Smooth muscle cell (in vitro differentiated cells): ENCODE data around the gene IARS1. TPM values are rescaled to one million over a fixed set of nuclear protein-coding genes. Genes with fewer than 3 reads are reported as not detected.

Experiments used
- DNase-seq: peaks from one replicate; lab custom pipeline; 2025; ENCODE audit not compliant: unreplicated experiment; lab: John Stamatoyannopoulos, UW
- H2AFZ ChIP-seq: fragments of 200-600 bp; sonication (generic); 2 replicates; pipeline ENCODE4 v1.6.0; 2016; ENCODE audit warnings: antibody characterized with exemption, low read depth, mild to moderate bottlenecking
- H3F3A ChIP-seq: fragments of 200-600 bp; sonication (generic); 2 replicates; pipeline ENCODE4 v1.6.0; 2017; ENCODE audit warnings: antibody characterized with exemption, low read depth
- H3K27ac ChIP-seq: fragments of 200-600 bp; sonication (generic); 2 replicates; pipeline ENCODE4 v1.5.1; 2016; ENCODE audit warnings: low read depth, mild to moderate bottlenecking
- H3K27me3 ChIP-seq: fragments of 200-600 bp; sonication (generic); 2 replicates; pipeline ENCODE4 v1.6.1; 2016; ENCODE audit warnings: low read depth, mild to moderate bottlenecking
- H3K36me3 ChIP-seq: fragments of 200-600 bp; sonication (generic); 2 replicates; pipeline ENCODE4 v1.5.1; 2016; ENCODE audit warnings: low read depth
- H3K4me1 ChIP-seq: fragments of 200-600 bp; sonication (generic); 2 replicates; pipeline ENCODE4 v1.5.1; 2016; ENCODE audit warnings: low read depth
- H3K4me2 ChIP-seq: fragments of 200-600 bp; sonication (generic); 2 replicates; pipeline ENCODE4 v1.6.0; 2016; ENCODE audit warnings: mild to moderate bottlenecking
- H3K4me3 ChIP-seq: fragments of 200-600 bp; sonication (generic); 2 replicates; pipeline ENCODE4 v1.5.1; 2016; ENCODE audit warnings: mild to moderate bottlenecking
- H3K79me2 ChIP-seq: fragments of 200-600 bp; sonication (generic); 2 replicates; pipeline ENCODE4 v1.6.0; 2016; ENCODE audit warnings: low read depth, mild to moderate bottlenecking
- H3K9ac ChIP-seq: fragments of 200-600 bp; sonication (generic); 2 replicates; pipeline ENCODE4 v1.6.0; 2016; ENCODE audit warnings: low read depth
- H3K9me3 ChIP-seq: fragments of 200-600 bp; sonication (generic); replicated peaks from 2 replicates; pipeline ENCODE4 v1.5.1; 2016; ENCODE audit warnings: low read depth
- H4K20me1 ChIP-seq: fragments of 200-600 bp; sonication (generic); 2 replicates; pipeline ENCODE4 v1.6.0; 2016; ENCODE audit warnings: low read depth
- WGBS: methylation state at CpG from one replicate; pipeline ENCODE4 v1.1.7; 2016; ENCODE audit warnings: low lambda C conversion rate; 5-methylcytosine and 5-hydroxymethylcytosine counted together
- polyA plus RNA-seq: library from polyadenylated mRNA; unstranded; fragments of >200 nt; fragmentation: Nextera tagmentation; extraction: Ambion mirVana; gene quantifications from 2 replicates; pipeline ENCODE4 v1.2.1, GENCODE V29; 2016
- total RNA-seq: library from RNA; depleted of rRNA; stranded (reverse); fragments of >200 nt; gene quantifications from 2 replicates; pipeline ENCODE4 v1.2.3, GENCODE V29; 2014
- TF ChIP-seq, protein P1 (sequence below): fragments of 200-600 bp; sonication (generic); IDR thresholded peaks from 2 replicates; pipeline ENCODE4 v1.5.1; 2017; ENCODE audit warnings: borderline replicate concordance, mild to moderate bottlenecking, antibody characterized with exemption; ENCODE audit not compliant: insufficient read depth, poor library complexity, severe bottlenecking

Gene IARS1
- total and polyA plus RNA-seq, 2 experiments from 2014 or later = 93.0 to 150 TPM

DNA sequence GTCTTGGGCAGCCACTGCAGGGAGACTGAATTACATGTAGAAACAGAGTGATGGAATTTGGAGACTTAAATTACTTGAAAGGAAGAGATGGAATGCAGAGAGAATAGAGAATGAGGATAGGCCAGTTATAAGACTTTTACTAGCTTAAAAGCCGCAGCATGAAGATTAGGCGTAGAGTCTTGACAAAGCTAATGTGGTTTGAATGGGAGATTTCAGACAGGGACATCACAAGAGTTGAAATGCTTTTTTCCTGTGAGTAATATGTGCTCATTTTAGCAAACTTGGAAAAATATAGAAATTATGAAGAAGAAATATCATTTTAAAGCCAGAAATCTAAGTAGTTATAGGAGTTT, 39.8 kb upstream of the IARS1 start:
- Histone ChIP-seq H3K79me2 (peaks cover 12% of the 10 kb centered on the region), H3K27me3 (no peaks in the 10 kb centered on the region), H4K20me1 (no peaks in the 10 kb centered on the region), H3F3A (peaks cover 10% of the 10 kb centered on the region), H3K4me3 (no peak overlapping the region), H3K36me3 (peaks cover 4% of the 10 kb centered on the region), H2AFZ (peak overlapping the region; percentile 9), H3K27ac (peak overlapping the region; percentile 73), H3K9ac (no peak overlapping the region), H3K4me2 (peak overlapping the region; percentile 42), H3K9me3 (no peaks in the 10 kb centered on the region), H3K4me1 (no peaks in the 10 kb centered on the region)
- WGBS = 32% methylated on average over 2 of the region's 2 CpGs
- no peak for DNase-seq
- TF ChIP-seq, protein P1, sequence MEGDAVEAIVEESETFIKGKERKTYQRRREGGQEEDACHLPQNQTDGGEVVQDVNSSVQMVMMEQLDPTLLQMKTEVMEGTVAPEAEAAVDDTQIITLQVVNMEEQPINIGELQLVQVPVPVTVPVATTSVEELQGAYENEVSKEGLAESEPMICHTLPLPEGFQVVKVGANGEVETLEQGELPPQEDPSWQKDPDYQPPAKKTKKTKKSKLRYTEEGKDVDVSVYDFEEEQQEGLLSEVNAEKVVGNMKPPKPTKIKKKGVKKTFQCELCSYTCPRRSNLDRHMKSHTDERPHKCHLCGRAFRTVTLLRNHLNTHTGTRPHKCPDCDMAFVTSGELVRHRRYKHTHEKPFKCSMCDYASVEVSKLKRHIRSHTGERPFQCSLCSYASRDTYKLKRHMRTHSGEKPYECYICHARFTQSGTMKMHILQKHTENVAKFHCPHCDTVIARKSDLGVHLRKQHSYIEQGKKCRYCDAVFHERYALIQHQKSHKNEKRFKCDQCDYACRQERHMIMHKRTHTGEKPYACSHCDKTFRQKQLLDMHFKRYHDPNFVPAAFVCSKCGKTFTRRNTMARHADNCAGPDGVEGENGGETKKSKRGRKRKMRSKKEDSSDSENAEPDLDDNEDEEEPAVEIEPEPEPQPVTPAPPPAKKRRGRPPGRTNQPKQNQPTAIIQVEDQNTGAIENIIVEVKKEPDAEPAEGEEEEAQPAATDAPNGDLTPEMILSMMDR = no peak

DNA sequence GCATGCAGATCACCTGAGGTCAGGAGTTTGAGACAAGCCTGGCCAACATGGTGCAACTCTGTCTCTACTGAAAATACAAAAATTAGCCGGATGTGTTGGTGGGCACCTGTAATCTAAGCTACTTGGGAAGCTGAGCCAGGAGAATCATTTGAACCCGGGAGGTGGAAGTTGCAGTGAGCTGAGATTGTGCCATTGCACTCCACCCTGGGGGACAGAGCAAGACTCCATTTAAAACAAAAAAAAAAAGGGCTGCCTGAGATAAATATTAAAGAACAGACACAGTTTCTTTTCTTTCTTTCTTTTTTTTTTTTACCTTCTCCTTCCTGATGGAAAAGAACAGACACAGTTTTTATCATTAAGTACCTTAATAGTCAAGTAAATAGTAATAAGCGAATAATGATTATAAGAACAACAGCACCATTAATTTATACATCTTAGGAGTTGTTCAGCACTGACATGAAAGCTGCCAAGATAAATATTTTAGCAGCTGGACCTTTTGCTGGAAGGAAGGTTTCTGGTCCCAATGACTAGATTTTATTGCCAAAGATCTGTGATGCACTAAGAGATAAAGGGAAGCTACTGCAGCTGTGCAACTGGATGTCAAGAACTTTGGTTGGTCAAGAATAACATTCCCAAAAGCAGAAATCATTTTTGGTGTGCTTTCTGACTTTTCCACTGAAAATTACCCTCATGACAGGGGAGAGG, 39.2 kb upstream of the IARS1 start:
- H3K36me3 ChIP-seq = peaks cover 4% of the 10 kb centered on the region
- H3K4me3 ChIP-seq = no peak overlapping the region
- no peak for DNase-seq
- 92% methylated on average over 3 of the region's 3 CpGs for WGBS
- H3K27ac ChIP-seq = peak overlapping the region; percentile 73
- H3K27me3 ChIP-seq = no peaks in the 10 kb centered on the region
- H3K4me1 ChIP-seq = no peaks in the 10 kb centered on the region
- TF ChIP-seq, protein P1 = no peak
- H3K4me2 ChIP-seq = peak overlapping the region; percentile 42
- H3F3A ChIP-seq = peaks cover 10% of the 10 kb centered on the region
- no peaks in the 10 kb centered on the region for H4K20me1 ChIP-seq
- H3K79me2 ChIP-seq = peaks cover 12% of the 10 kb centered on the region
- peak overlapping the region; percentile 9 for H2AFZ ChIP-seq
- no peak overlapping the region for H3K9ac ChIP-seq
- H3K9me3 ChIP-seq = no peaks in the 10 kb centered on the region

- H3F3A ChIP-seq = peaks cover 5% of the 10 kb centered on the region
- no peak overlapping the region for H3K9ac ChIP-seq
- H3K36me3 ChIP-seq = no peaks in the 10 kb centered on the region
- no peak overlapping the region for H2AFZ ChIP-seq
- TF ChIP-seq, protein P1 = peak; percentile 36
- no peaks in the 10 kb centered on the region for H3K27me3 ChIP-seq
- no peak overlapping the region for H3K4me3 ChIP-seq
- no peak for DNase-seq
- H3K27ac ChIP-seq = no peak overlapping the region
- 34% methylated on average over 2 of the region's 2 CpGs for WGBS
- peaks cover 29% of the 10 kb centered on the region for H3K79me2 ChIP-seq
- H3K4me2 ChIP-seq = peak overlapping the region; percentile 98
- H3K4me1 ChIP-seq = peaks cover 19% of the 10 kb centered on the region
- H3K9me3 ChIP-seq = no peaks in the 10 kb centered on the region
- H4K20me1 ChIP-seq = no peaks in the 10 kb centered on the region
Observed at GRCh38 chr9:92328225-92328624, 34.7 kb upstream of the IARS1 start.
